GM21576 (cell line): Measurements from ENCODE around the gene CERS3.

ENCODE experiments used
- ATAC-seq: cut with Tn5 transposase; IDR thresholded peaks from one replicate; pipeline ENCODE4 v1.9.1; 2021; ENCODE audit warnings: mild to moderate bottlenecking, moderate library complexity; ENCODE audit not compliant: unreplicated experiment

CERS3 gene

DNA sequence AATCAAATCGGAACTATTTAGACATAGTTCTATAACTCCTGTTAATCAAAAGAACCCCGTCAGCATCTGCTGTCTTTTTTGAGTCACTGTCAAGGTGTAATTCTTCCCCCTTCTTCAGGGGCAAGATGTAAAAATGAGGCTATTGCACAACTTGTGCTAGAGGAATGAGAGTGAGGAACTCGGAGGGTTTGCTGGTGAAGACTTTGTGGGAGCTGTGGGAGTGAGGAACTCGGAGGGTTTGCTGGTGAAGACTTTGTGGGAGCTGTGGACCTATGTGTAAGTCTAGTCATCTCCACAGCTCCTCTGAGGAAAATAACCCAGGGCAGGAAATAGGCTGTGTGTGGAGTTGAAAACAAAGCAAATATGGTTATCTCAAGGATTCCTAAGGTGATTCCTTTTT lies 2.5 kb upstream of the CERS3 start:
- no peak for ATAC-seq

DNA sequence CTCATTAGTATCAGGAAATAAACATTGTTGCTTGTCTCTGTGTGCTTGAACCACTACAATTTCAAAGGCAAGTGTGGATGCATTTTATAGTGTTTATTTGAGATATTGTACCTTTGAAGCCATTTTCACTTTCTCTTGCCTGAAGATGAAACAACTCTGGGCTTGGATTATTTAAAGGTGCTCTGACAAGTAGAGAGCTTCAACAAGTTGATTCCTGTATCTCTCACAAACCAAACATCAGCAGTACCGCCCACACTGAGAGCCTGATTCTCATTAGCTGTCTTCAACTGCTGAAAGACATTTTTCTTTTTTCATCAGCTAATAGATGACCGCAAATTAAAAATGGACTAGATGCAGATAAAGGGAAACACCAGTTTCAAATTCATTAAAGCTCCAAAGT lies 806 bp upstream of the CERS3 start:
- ATAC-seq = no peak

- ATAC-seq = no peak
These were observed 2.7 kb downstream of the CERS3 start for GRCh38 chr15:100526027-100526481.

DNA sequence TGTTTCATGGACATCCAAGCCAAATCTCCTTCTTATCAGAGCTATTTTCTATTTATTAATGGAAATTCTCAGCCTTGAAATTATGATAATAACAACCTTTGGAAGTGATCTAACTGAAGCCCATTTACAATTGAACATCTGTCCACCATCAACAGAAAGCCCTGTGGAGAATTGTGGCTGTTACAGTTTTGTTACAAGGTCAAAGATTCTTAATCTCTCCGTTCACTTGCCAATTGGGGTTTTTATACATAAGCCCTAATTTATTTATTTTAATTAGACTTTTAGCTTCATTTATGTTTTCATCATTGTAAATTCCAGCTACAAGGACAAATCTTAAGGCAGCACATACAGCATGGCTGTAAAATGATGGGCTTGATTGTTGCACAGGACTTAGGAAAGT lies 3.3 kb downstream of the CERS3 start:
- no peak for ATAC-seq

DNA sequence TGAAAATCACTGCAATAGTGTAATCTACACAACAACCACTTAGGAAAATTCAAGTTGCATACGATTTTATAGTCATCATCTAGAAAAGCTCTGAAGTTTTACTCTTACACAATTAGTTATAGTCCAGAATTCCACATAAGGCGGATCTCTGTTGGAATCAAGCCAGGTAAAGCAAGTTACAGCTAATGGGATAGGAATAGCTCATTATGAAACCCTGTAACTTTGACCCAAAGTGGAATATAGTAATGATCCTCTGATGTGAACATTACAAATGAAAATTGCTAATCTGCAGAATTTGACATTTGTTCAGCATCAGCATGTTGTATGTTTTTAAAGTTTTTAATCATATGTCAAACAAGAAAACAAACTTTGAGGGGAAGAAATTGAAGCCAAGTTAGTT lies 4.4 kb downstream of the CERS3 start:
- no peak for ATAC-seq

DNA sequence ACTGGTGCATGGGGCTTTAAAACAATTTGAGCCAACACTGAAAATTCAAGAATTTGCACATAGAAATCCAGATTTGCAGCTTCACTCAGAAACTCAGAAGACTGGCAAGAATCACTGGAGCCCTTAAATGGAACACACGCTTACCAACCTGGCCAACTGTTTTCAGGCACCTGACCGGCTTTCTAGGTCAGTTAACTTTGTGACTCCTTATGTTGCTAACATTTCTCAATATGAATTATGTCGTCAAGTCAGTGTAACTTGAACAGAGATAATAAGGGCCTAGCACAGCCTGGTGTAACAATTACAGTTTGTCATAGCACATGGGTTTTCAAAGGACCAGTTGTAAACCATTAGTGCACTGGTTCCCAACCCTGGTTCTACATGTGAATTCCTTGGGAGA lies 6.8 kb downstream of the CERS3 start:
- no peak for ATAC-seq

- ATAC-seq = no peak
These were observed 8.4 kb downstream of the CERS3 start for GRCh38 chr15:100520132-100520921.

GRCh38 chr15:100517846-100518245 lies 10.9 kb downstream of the CERS3 start:
- ATAC-seq = no peak

DNA sequence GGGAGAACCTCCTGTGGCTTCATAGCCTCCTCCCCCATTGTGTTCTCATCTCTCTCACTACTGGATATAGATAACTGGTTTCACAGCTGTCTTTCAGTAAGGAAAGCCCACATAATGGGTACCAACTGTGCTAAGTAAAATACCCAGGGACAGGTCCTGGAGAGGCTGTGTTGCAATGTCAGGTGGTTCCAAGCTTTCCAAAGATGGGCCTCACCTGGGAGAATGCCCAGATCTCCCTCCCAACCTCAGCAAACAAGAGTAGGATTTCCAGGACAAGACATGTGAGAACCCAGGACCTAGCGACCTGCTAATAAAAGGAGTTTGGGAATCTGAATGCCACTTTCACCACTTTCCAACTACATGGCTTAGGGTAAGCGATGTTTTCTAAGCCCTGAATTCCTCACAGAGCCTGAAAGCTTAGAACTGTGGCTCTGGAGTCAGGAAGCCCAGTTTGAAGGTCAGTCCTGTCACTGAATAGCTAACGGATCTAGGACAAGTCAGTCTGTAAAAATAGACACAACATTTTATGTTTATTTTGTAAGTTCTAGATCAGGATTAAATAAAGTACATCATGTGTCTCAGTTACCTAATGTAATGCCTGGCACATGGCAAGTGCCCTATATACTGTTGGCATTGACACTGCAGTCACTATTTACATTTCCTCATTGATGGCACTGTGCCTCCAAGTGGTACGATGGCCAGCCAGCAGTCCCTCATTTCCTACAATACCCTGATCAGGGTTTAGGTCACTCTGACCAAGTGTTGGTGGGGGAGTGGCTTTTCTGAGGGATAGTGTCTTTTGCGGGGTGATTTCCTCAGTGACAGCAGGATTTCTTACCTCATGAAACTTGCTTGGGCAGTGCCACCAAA lies 11.9 kb downstream of the CERS3 start:
- no peak for ATAC-seq

DNA sequence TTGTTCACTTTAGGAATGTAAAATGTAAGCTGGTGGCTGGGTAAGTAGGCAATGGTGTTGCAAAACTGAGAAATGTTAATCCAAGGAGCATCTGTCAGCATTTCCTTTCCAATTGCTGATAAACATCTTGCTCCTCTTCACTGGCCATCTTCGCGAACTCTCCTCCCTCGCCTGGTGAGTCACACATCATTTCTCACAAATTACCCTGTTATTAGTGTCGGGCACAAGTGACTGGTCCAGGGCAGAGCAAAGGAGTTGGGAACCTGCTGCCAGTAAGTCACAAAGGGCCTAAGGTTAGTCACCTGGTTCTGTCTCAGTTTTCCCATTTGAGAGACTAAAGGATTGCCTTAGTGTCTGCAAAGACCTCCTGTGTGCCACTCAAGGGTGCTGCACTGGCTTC lies 13.0 kb downstream of the CERS3 start:
- no peak for ATAC-seq

DNA sequence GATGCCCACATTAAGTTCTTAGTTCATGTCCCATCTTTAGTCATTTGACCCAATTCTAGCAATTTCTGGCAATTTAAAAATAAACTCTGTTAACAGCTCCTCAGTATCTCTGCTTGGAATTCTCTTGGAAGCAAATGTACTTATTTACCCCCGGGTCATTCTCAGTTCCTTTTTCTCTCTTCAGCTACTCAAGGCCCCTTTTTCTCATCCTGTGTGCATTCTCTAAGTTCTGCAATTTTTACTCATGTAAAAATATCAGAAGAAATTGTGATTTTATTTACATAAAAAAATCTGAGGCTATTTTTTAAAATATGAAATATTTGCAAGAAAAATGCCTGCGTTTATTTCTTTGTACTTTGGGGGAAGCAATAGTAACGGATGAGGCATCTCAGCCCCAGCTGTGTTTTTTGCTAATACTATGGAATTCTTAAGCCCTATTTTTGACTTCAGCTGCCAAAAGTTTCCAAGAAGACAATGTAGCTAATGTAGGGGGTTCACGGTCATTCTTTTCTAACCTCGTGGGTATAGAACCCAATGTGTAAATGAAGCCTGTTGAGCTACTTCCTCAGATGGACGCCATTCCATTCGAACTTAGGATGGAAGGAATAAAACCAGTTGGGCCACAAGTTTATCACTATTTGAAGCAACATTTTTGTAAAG lies 20.0 kb downstream of the CERS3 start:
- no peak for ATAC-seq

GRCh38 chr15:100502651-100503050 lies 26.1 kb downstream of the CERS3 start:
- no peak for ATAC-seq

DNA sequence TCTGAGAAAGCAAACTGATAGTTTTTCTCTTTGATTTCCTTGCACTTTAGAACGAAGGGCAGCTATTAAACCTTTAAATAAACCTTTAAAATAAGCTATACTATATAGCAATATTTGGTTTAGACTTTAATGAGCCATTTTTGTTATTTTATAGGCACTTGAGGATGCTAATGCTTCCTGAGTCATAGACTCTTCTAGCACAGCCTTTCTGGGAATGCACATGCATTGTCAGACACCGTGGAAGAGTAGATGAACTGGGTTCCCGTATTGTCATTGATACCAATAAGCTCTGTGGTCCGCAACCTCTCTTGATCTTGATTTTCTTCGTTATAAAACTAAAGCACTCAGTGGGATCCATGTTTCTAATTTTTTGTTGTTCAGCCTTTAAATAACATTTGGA lies 27.6 kb downstream of the CERS3 start:
- ATAC-seq = no peak

DNA sequence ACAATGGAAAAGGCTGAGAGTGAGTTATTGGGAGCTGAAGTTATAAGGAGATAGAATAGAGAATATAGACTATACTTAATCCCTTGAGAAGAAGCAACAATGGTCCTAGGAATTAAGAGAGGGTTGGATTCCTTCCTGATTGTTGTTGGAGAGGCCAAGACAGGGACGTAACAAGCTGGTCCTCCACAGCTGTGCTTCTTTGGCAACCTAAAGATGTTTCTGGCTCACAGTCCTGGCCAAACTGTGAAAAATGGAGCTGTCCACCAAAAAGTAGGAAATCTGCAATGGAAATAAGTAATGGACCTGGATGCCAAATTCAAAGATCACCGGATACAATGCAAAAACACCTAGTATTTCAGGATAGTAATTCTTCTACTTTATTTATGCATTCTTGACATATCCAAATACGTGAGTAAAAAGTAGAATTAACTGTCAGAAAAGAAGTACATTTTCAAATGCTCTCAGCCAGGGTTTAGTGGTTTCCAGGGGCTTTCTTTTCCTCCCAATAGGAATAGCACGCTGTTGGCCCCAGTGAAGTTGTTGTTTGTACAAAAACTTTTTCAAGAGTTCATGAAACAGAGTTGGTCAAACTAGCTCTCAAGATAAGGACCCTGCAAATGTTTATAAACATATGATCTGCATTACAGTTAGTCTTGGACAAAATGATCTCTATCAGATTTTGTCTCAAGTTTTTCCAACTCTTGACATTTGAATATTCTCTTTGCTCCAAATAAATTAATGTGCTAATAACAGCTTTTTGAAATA lies 28.3 kb downstream of the CERS3 start:
- no peak for ATAC-seq

DNA sequence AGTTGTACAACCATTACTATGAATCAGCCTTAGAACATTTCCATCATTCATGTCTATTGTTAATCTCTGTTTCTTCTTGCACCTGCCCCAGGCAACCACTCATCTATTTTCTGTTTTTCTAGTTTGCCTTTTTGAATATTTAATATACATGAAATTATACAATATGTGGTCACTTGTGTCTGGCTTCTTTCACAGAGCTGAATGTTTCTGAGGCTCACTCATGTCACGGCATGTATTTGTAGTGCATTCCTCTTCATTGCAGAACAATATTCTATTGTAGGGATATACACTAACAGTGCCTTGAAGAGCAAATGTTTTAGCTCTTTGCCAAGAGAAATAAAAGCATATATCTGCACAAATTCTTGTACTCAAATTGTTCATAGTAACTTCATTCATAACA lies 32.9 kb downstream of the CERS3 start:
- no peak for ATAC-seq

DNA sequence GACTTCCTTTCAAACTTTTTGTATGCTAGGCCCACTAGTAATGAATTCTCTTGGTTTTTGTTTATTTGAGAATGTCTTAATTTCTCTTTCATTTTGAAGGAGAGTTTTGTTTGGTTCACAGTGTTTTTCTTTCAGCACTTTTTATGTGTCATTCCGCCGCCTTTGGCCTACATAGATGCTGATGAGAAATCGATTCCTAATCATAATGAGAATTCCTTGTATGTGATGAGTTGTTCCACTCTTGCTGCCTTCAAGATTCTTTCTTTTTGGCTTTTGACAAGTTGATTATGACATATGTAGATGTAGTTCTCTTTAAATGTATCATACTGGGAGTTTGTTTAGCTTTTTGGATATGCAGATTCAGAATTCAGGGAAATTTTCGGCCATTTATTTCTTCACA lies 35.5 kb downstream of the CERS3 start:
- no peak for ATAC-seq

GRCh38 chr15:100484443-100484842 lies 44.3 kb downstream of the CERS3 start:
- ATAC-seq = no peak

DNA sequence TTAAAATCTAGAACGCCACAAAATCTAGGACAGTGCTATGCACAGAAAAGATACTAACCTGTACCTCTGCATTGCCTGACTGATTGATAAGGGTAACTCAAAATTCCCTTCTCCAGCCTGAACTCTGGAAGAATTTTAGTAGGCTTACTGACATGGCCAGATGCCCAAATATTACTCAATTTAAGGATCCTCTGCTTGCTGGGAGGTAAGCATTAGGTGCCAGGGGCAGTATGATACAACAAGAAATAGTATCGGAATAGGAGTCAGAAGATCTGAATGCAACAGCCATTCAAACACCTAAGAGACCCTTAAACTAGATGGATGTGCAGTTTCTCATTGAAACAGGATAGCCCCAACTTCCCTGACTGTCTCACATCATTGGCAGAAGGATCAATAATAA lies 45.4 kb downstream of the CERS3 start:
- ATAC-seq = no peak

DNA sequence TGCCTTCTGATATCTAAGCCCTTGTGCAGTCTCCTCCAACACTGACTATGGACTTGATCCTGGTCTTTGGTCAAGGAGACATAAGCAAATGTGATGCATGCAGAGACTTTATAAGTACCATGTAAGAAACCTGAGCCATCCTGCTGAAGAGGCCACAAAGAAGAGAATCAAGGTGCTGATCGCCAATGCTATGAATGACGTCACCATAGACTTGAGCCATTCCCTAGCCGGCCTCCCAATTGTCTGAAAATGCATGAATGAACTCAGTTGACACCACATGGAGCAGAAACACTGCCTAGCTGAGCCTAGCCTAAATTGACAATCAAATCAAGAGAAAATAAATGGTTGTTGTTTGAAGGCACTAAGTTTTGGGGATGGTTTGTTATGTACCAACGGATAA lies 51.9 kb downstream of the CERS3 start:
- no peak for ATAC-seq

DNA sequence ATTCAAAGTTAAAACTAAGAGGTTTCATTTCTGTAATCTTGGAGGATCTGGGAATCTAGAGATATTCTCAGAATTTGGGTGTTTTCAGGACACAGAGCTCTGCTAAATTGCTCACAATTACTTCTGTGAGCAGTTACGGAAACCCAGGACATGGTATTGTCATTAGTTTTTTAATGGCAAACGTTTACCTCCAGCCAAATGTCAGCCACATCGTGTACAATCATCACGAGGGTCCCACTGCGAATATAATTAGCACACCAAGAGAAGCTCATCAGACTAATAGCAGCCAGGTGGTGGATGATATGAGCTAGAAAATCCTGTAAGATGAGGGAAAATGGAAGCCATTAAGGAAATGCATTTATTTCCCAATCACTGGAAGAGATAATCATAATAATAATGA lies 56.0 kb downstream of the CERS3 start:
- no peak for ATAC-seq

GRCh38 chr15:100471933-100472332 lies 56.8 kb downstream of the CERS3 start:
- ATAC-seq = no peak
